H1 (cell line): ENCODE results near the gene COL6A6.

Source experiments
- ATF2 ChIP-seq: IDR thresholded peaks from 2 replicates; pipeline ENCODE4 v1.6.1; 2012; ENCODE audit warnings: low read length, inconsistent platforms
- CTCF ChIP-seq, 3 experiments: IDR thresholded peaks; 1 replicate in 2 of 3; 2 replicates in 1 of 3; pipeline versions ENCODE4 v1.5.1 to v1.6.1; 2011; ENCODE audit warnings: low read length in 3 of 3, mild to moderate bottlenecking in 3 of 3, inconsistent platforms in 2 of 3, low read depth in 1 of 3, moderate library complexity in 1 of 3; ENCODE audit not compliant: insufficient read depth in 1 of 3; ENCODE audit errors: control extremely low read depth in 1 of 3
- EGR1 ChIP-seq: IDR thresholded peaks from 2 replicates; pipeline ENCODE4 v1.6.1; 2011; ENCODE audit warnings: low read depth, low read length, borderline replicate concordance
- FOSL1 ChIP-seq: IDR thresholded peaks from 2 replicates; pipeline ENCODE4 v1.6.1; 2011; ENCODE audit warnings: mild to moderate bottlenecking, low read depth, low read length, moderate library complexity; ENCODE audit not compliant: insufficient read depth
- GABPA ChIP-seq: IDR thresholded peaks from 2 replicates; pipeline ENCODE4 v1.6.1; 2011; ENCODE audit warnings: mild to moderate bottlenecking, low read length, moderate library complexity, borderline replicate concordance; ENCODE audit not compliant: insufficient read depth
- HDAC2 ChIP-seq, 2 experiments: fragments of 300-600 bp in 1 of 2; sonication (generic) in 1 of 2; IDR thresholded peaks; 2 replicates each; pipeline ENCODE4 v1.6.1; 2011 to 2012; ENCODE audit warnings: low read depth in 2 of 2, low read length in 2 of 2, mild to moderate bottlenecking in 2 of 2, moderate library complexity in 2 of 2, borderline replicate concordance in 1 of 2, inconsistent platforms in 1 of 2
- POLR2A ChIP-seq, 2 experiments: IDR thresholded peaks; 1 replicate in 1 of 2; 2 replicates in 1 of 2; pipeline ENCODE4 v1.6.1; 2011; ENCODE audit warnings: low read depth in 2 of 2, low read length in 2 of 2, mild to moderate bottlenecking in 2 of 2; ENCODE audit errors: control extremely low read depth in 1 of 2
- POLR2AphosphoS5 ChIP-seq: IDR thresholded peaks from 2 replicates; pipeline ENCODE4 v1.6.1; 2011; ENCODE audit warnings: low read depth, low read length
- RBBP5 ChIP-seq: IDR thresholded peaks from 2 replicates; pipeline ENCODE4 v1.7.1; 2012; ENCODE audit warnings: low read depth, mild to moderate bottlenecking, inconsistent platforms, low read length, moderate library complexity, borderline replicate concordance
- TAF1 ChIP-seq: IDR thresholded peaks from 2 replicates; pipeline ENCODE4 v1.6.1; 2011; ENCODE audit warnings: mild to moderate bottlenecking, low read depth, low read length
- YY1 ChIP-seq: IDR thresholded peaks from 2 replicates; pipeline ENCODE4 v1.6.1; 2011; ENCODE audit warnings: low read depth, mild to moderate bottlenecking, low read length

GRCh38 chr3:130539005-130539404 lies 22.0 kb downstream of the COL6A6 start:
- TF ChIP-seq CTCF (IDR thresholded peaks at IDR 0.05; ENCODE audit: control extremely low read depth in 1 of 3, insufficient read depth in 1 of 3, low read depth in 1 of 3, low read length in 3 of 3): peak; percentile 53 to 81 (median 79)
- TF ChIP-seq TAF1: no peak
- no peak for TF ChIP-seq EGR1
- TF ChIP-seq YY1: no peak
- TF ChIP-seq POLR2A (IDR thresholded peaks at IDR 0.05; ENCODE audit: control extremely low read depth in 1 of 2, low read depth in 2 of 2, low read length in 2 of 2): no peak
- no peak for TF ChIP-seq FOSL1
- no peak for TF ChIP-seq GABPA
- no peak for TF ChIP-seq POLR2AphosphoS5
- TF ChIP-seq ATF2: no peak
- no peak for TF ChIP-seq RBBP5
- TF ChIP-seq HDAC2 (IDR thresholded peaks at IDR 0.05; ENCODE audit: borderline replicate concordance in 1 of 2, low read depth in 2 of 2, low read length in 2 of 2): no peak
